ENCODE results near the gene CD59. TPM values are rescaled to one million over a fixed set of nuclear protein-coding genes. Genes with fewer than 3 reads are reported as not detected.

The CD59 gene
- polyA plus RNA-seq, 1 experiment = 1,182 TPM

DNA sequence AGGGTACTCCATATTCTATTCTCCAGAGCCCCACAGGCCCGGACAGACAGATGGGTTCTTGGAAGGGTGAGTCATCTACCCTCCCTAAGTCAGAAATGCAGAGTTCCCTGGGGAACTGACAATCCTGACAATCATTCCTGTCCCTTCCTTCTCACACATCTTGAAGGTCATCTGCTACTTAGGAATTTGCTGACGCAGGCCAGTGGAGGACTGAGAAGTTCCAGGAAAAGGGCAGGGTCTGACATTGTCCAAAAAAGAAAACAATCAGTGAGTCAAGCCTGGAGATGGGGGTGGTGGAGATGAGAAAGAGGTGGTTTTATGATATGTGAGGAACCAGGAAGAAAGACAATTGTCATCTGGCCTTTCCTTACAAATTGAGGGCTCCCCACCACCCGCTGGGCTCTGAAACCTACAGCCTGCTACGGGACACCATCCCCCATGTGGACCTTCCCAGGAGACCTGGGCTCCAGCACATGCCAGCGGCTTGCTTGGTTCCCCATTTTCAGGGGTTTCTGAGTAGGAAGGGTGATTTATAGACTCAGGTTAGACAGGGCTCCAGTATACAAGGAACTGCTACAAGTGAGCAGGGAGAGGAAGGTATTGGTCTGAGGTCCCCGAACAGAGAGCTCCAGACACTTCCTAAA is 12.9 kb downstream of the CD59 start:
- Histone ChIP-seq H3K27me3 (ENCODE audit: control insufficient read depth, insufficient read depth, low read length) (no peaks in the 10 kb centered on the region), H3K27ac (ENCODE audit: low read depth, low read length) (peak overlapping the region; percentile 87), H3K9me3 (ENCODE audit: control insufficient read depth, insufficient read depth, low read length) (no peaks in the 10 kb centered on the region), H3K4me3 (ENCODE audit: low read depth, low read length) (no peak overlapping the region)
- TF ChIP-seq, protein P1, sequence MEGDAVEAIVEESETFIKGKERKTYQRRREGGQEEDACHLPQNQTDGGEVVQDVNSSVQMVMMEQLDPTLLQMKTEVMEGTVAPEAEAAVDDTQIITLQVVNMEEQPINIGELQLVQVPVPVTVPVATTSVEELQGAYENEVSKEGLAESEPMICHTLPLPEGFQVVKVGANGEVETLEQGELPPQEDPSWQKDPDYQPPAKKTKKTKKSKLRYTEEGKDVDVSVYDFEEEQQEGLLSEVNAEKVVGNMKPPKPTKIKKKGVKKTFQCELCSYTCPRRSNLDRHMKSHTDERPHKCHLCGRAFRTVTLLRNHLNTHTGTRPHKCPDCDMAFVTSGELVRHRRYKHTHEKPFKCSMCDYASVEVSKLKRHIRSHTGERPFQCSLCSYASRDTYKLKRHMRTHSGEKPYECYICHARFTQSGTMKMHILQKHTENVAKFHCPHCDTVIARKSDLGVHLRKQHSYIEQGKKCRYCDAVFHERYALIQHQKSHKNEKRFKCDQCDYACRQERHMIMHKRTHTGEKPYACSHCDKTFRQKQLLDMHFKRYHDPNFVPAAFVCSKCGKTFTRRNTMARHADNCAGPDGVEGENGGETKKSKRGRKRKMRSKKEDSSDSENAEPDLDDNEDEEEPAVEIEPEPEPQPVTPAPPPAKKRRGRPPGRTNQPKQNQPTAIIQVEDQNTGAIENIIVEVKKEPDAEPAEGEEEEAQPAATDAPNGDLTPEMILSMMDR (IDR thresholded peaks at IDR 0.05; ENCODE audit: low read depth, low read length) = no peak
- peak; percentile 60 for DNase-seq (ENCODE audit: low read depth, low spot score)
- ChIA-PET POLR2A (interaction anchor here (0.5 to 1.1 kb wide), 2 partner anchors 13 to 23 kb away, joined by 5 read pairs; partner anchors contain the start of gene CD59), CTCF (interaction anchor here (1.0 kb wide), 1 partner anchor 19 kb away, joined by 6 read pairs; no protein-coding TSS in a partner anchor)

DNA sequence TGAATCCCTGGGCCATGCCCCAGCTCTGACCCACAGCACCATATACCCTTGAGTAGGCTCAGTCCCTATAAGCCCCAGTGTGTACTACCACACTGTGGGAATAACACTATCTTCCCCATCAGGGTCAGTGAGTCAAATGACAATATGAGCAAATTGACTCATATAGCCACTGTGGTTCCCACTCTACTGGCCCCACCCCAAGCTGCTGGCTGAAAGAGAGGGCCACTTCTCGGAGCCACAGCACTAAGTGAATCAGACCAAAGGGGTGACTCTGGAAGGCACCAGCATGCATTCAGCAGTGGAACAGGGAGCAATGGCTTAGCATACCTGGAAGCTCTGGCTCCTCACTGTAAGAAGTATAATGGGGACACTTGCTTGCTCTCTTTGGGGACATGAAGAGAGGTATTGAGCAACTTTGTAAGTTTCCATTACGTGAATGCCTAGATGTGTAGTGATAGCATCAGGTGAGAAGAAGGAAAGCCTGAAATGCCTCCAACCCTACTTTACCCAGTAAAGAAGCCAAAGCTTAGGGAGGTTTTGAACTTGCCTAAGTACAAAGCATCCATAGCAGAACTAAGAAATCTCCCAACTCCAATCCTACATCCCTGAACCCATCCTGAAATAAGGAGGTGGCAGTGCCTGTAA is 13.5 kb downstream of the CD59 start:
- ChIA-PET CTCF (interaction anchor here (0.7 kb wide), 1 partner anchor 20 kb away, joined by 3 read pairs; no protein-coding TSS in a partner anchor), POLR2A (no interaction called here)
- no peaks in the 10 kb centered on the region for H3K27me3 ChIP-seq (ENCODE audit: control insufficient read depth, insufficient read depth, low read length)
- no peaks in the 10 kb centered on the region for H3K9me3 ChIP-seq (ENCODE audit: control insufficient read depth, insufficient read depth, low read length)
- DNase-seq (ENCODE audit: low read depth, low spot score) = no peak
- TF ChIP-seq, protein P1 (IDR thresholded peaks at IDR 0.05; ENCODE audit: low read depth, low read length) = no peak
- peak overlapping the region; percentile 87 for H3K27ac ChIP-seq (ENCODE audit: low read depth, low read length)
- no peak overlapping the region for H3K4me3 ChIP-seq (ENCODE audit: low read depth, low read length)

GRCh38 chr11:33721984-33722383 is 14.2 kb downstream of the CD59 start:
- H3K4me3 ChIP-seq (ENCODE audit: low read depth, low read length) = no peak overlapping the region

DNA sequence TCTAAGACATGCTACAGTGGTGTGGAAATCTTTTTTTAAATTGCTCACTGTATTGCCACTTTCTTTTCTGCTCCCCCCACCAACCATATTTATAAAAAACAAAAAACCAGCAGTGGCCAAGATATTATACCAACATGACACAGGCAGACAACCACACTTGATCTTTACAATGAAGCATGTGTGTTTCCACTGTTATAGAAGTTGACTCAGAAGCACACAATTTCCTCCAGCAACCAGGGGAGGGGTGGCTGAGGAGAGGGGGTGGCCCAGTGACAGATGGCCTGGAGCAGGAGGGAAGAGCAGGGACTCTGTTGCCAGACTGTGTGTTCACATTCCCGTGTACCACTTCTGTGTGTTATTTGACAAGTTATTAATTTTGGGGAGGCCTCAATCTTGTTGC is 14.8 kb downstream of the CD59 start:
- ChIA-PET CTCF (no interaction called here), POLR2A (interaction anchor here (1.2 kb wide), 1 partner anchor 15 kb away, joined by 4 read pairs; the partner anchor contains the start of gene CD59)
- H3K27me3 ChIP-seq (ENCODE audit: control insufficient read depth, insufficient read depth, low read length) = no peaks in the 10 kb centered on the region
- no peak overlapping the region for H3K4me3 ChIP-seq (ENCODE audit: low read depth, low read length)
- TF ChIP-seq, protein P1 (IDR thresholded peaks at IDR 0.05; ENCODE audit: low read depth, low read length) = no peak
- no peak for DNase-seq (ENCODE audit: low read depth, low spot score)
- H3K27ac ChIP-seq (ENCODE audit: low read depth, low read length) = peak overlapping the region; percentile 87
- H3K9me3 ChIP-seq (ENCODE audit: control insufficient read depth, insufficient read depth, low read length) = no peaks in the 10 kb centered on the region

More at GRCh38 chr11:33721984-33722383, 14.2 kb downstream of the CD59 start:
- H3K27me3 ChIP-seq (ENCODE audit: control insufficient read depth, insufficient read depth, low read length) = no peaks in the 10 kb centered on the region
- no peak for DNase-seq (ENCODE audit: low read depth, low spot score)
- POLR2A ChIA-PET = no interaction called here
- H3K9me3 ChIP-seq (ENCODE audit: control insufficient read depth, insufficient read depth, low read length) = no peaks in the 10 kb centered on the region
- CTCF ChIA-PET = interaction anchor here (0.7 kb wide), 1 partner anchor 20 kb away, joined by 3 read pairs; no protein-coding TSS in a partner anchor
- TF ChIP-seq, protein P1 (IDR thresholded peaks at IDR 0.05; ENCODE audit: low read depth, low read length) = no peak
- peak overlapping the region; percentile 87 for H3K27ac ChIP-seq (ENCODE audit: low read depth, low read length)

- H3K4me3 ChIP-seq (ENCODE audit: low read depth, low read length) = no peak overlapping the region
- H3K27me3 ChIP-seq (ENCODE audit: control insufficient read depth, insufficient read depth, low read length) = no peaks in the 10 kb centered on the region
- TF ChIP-seq, protein P1 (IDR thresholded peaks at IDR 0.05; ENCODE audit: low read depth, low read length) = no peak
- no peak overlapping the region for H3K27ac ChIP-seq (ENCODE audit: low read depth, low read length)
- no peaks in the 10 kb centered on the region for H3K9me3 ChIP-seq (ENCODE audit: control insufficient read depth, insufficient read depth, low read length)
- POLR2A ChIA-PET = no interaction called here
- no peak for DNase-seq (ENCODE audit: low read depth, low spot score)
- CTCF ChIA-PET = interaction anchor here (1.2 kb wide), 1 partner anchor 23 kb away, joined by 5 read pairs; no protein-coding TSS in a partner anchor
Measured at GRCh38 chr11:33719587-33719986, 16.6 kb downstream of the CD59 start.

All from AG04450 (cell line).